HCT116 (cell line): ENCODE data around the gene CASKIN2.

Experiments used
- ATF3 ChIP-seq: IDR thresholded peaks from 2 replicates; pipeline ENCODE4 v1.6.1; 2012
- EGR1 ChIP-seq: IDR thresholded peaks from 2 replicates; pipeline ENCODE4 v1.6.1; 2012; ENCODE audit warnings: low read depth
- EZH2phosphoT487 ChIP-seq: fragments of 200-600 bp; IDR thresholded peaks from 2 replicates; pipeline ENCODE4 v1.6.1; 2018; ENCODE audit warnings: antibody characterized with exemption, borderline replicate concordance
- JUND ChIP-seq: IDR thresholded peaks from 2 replicates; pipeline ENCODE4 v1.6.1; 2012
- MAX ChIP-seq: IDR thresholded peaks from 2 replicates; pipeline ENCODE4 v1.6.1; 2012
- POLR2A ChIP-seq: IDR thresholded peaks from 2 replicates; pipeline ENCODE4 v1.7.0; 2011; ENCODE audit warnings: borderline replicate concordance; ENCODE audit not compliant: insufficient read depth, insufficient read length; ENCODE audit errors: extremely low read depth
- POLR2AphosphoS5 ChIP-seq: IDR thresholded peaks from 2 replicates; pipeline ENCODE4 v1.6.1; 2011; ENCODE audit warnings: mild to moderate bottlenecking, low read depth, low read length, moderate library complexity
- SIN3A ChIP-seq: IDR thresholded peaks from 2 replicates; pipeline ENCODE4 v1.6.1; 2012; ENCODE audit warnings: low read depth
- SRF ChIP-seq: IDR thresholded peaks from 2 replicates; pipeline ENCODE4 v1.6.1; 2012; ENCODE audit warnings: low read depth
- TF ChIP-seq, protein P1 (sequence below), 3 experiments: fragments of 200-600 bp in 1 of 3; sonication (generic) in 1 of 3; IDR thresholded peaks in 2 of 3; conservative IDR thresholded peaks in 1 of 3; 2 replicates each; pipeline ENCODE4 v1.5.1; 2012 to 2017; ENCODE audit warnings: low read depth in 2 of 3, low read length in 2 of 3, antibody characterized with exemption in 1 of 3, borderline replicate concordance in 1 of 3, control low read depth in 1 of 3, mild to moderate bottlenecking in 1 of 3, mixed read lengths in 1 of 3, mixed run types in 1 of 3, moderate library complexity in 1 of 3; ENCODE audit not compliant: insufficient read depth in 1 of 3

DNA sequence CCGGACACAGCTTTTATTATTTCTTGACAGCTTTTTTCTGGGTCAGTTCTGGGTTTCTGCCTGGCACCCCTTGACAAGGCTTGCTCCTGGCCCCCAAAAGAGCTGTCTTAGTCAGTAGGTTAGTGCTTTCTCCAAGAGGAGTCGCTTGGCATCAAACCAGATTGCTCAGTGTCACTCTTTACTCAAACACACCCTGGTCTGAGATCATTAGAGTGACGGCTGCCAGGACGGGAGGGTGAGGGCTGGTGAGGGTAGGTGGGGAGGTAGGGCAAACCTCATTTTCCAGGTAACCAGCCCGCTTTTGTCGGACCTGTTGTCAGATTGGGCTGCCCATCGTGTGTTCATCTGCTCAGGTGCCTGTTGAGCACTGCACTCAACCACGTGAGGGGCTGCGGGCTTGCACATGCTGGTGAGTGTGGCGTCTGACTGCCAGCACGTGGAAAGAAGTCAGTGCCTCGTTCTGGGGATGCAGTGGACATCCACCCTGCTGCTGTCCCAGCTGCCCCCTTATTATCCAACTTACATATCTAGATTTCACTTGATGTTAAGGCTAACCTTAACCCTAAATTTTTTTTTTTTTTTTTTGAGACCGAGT, 46.5 kb downstream of the CASKIN2 start:
- TF ChIP-seq MAX = no peak
- TF ChIP-seq EGR1 = no peak
- TF ChIP-seq, protein P1, sequence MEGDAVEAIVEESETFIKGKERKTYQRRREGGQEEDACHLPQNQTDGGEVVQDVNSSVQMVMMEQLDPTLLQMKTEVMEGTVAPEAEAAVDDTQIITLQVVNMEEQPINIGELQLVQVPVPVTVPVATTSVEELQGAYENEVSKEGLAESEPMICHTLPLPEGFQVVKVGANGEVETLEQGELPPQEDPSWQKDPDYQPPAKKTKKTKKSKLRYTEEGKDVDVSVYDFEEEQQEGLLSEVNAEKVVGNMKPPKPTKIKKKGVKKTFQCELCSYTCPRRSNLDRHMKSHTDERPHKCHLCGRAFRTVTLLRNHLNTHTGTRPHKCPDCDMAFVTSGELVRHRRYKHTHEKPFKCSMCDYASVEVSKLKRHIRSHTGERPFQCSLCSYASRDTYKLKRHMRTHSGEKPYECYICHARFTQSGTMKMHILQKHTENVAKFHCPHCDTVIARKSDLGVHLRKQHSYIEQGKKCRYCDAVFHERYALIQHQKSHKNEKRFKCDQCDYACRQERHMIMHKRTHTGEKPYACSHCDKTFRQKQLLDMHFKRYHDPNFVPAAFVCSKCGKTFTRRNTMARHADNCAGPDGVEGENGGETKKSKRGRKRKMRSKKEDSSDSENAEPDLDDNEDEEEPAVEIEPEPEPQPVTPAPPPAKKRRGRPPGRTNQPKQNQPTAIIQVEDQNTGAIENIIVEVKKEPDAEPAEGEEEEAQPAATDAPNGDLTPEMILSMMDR (IDR thresholded peaks at IDR 0.05 in 2 of 3, conservative IDR thresholded peaks at IDR 0.05 in 1 of 3; ENCODE audit: borderline replicate concordance in 1 of 3, insufficient read depth in 1 of 3, low read depth in 2 of 3, low read length in 2 of 3) = no peak
- TF ChIP-seq ATF3 = no peak
- no peak for TF ChIP-seq JUND
- TF ChIP-seq POLR2AphosphoS5 = no peak
- no peak for TF ChIP-seq POLR2A
- no peak for TF ChIP-seq SRF
- TF ChIP-seq EZH2phosphoT487 = no peak
- TF ChIP-seq SIN3A = no peak
